IPS-15b (cell line): ENCODE measurements around the gene ILDR1.

Source experiments
- H3K27me3 ChIP-seq: one replicate; pipeline ENCODE4 v1.6.1; 2013; ENCODE audit warnings: low read length; ENCODE audit not compliant: control insufficient read depth, insufficient read depth
- H3K36me3 ChIP-seq: one replicate; pipeline ENCODE4 v1.6.1; 2013; ENCODE audit warnings: low read length; ENCODE audit not compliant: control insufficient read depth, insufficient read depth
- H3K4me1 ChIP-seq: one replicate; pipeline ENCODE4 v1.6.1; 2013; ENCODE audit warnings: mild to moderate bottlenecking, low read length; ENCODE audit not compliant: control insufficient read depth, insufficient read depth
- H3K4me3 ChIP-seq: one replicate; pipeline ENCODE4 v1.5.1; 2013; ENCODE audit warnings: low read depth, low read length
- H3K9ac ChIP-seq: one replicate; pipeline ENCODE4 v1.6.1; 2013; ENCODE audit warnings: low read depth, mild to moderate bottlenecking, low read length
- H3K9me3 ChIP-seq: one replicate; pipeline ENCODE4 v1.6.1; 2013; ENCODE audit warnings: mild to moderate bottlenecking, low read length; ENCODE audit not compliant: control insufficient read depth, insufficient read depth

Gene ILDR1

GRCh38 chr3:122013448-122013925 is 8.6 kb downstream of the ILDR1 start:
- no peaks in the 10 kb centered on the region for H3K9me3 ChIP-seq
- no peaks in the 10 kb centered on the region for H3K36me3 ChIP-seq
- H3K4me1 ChIP-seq: no peaks in the 10 kb centered on the region
- H3K4me3 ChIP-seq: no peak overlapping the region
- H3K9ac ChIP-seq: no peak overlapping the region
- H3K27me3 ChIP-seq: no peaks in the 10 kb centered on the region

DNA sequence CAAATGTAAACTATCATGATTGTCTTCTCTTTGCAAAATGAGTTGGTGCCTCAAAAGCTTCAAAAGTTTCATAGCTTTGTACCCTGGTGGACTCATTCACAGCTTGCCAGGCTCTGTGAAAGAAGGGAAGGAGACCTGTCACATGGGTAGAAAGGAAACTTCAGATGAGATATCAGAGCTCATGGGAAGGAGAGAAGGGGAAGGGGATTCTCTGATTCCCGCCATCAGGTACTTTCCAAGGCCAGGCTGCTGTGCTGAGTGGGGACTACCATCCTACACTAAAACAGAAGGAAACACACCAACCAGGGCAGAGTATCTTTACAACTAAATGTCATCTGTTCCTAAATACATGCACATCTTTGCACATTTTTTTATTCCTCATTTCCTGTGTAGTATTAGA is 9.2 kb downstream of the ILDR1 start:
- Histone ChIP-seq H3K4me3 (no peak overlapping the region), H3K9ac (no peak overlapping the region), H3K9me3 (no peaks in the 10 kb centered on the region), H3K27me3 (no peaks in the 10 kb centered on the region), H3K36me3 (no peaks in the 10 kb centered on the region), H3K4me1 (no peaks in the 10 kb centered on the region)

DNA sequence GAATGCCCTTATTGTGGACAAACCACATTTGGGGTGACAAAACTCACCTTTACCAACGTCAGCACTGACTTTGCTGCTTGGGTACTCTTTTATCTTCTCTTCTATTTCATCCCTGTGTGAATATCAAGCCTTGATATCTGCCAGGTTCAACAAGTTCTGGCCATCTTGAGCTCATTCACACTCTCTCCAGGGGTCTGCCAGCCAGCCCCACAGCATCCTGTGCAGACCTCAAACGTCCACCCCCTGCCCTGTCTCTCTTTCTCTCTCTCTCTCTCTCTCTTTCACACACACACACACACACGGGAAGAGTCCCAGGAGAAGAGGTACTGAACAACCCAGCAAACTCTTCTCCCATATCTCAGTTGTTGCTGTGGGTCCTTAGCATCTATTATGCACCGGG is 10.7 kb downstream of the ILDR1 start:
- Histone ChIP-seq H3K4me1 (no peaks in the 10 kb centered on the region), H3K9me3 (no peaks in the 10 kb centered on the region), H3K9ac (no peak overlapping the region)

DNA sequence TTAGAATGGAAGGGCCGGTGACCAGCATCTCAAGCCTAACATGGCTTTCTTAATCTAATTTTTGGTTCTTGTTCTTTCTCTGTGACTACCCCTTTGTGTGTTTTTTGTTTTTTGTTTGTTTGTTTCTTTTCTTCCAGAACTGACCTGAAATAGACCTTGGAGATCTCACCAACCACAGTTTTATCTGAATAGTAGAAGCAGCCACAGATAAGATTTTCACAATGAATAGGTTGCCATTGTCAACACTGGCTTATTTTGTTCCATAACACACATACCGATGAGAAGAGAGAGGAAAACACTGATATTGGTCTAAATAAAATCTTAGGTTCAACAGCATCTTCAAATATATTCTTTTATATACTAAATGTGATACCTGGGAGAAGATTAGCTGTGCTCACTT is 11.5 kb downstream of the ILDR1 start:
- no peak overlapping the region for H3K9ac ChIP-seq
- H3K27me3 ChIP-seq: no peaks in the 10 kb centered on the region
- H3K4me3 ChIP-seq: no peak overlapping the region
- H3K36me3 ChIP-seq: no peaks in the 10 kb centered on the region
- peaks cover under 1% of the 10 kb centered on the region for H3K4me1 ChIP-seq
- H3K9me3 ChIP-seq: no peaks in the 10 kb centered on the region

More for the DNA sequence above, 10.7 kb downstream of the ILDR1 start:
- no peaks in the 10 kb centered on the region for H3K36me3 ChIP-seq
- H3K27me3 ChIP-seq: no peaks in the 10 kb centered on the region
- H3K4me3 ChIP-seq: no peak overlapping the region

DNA sequence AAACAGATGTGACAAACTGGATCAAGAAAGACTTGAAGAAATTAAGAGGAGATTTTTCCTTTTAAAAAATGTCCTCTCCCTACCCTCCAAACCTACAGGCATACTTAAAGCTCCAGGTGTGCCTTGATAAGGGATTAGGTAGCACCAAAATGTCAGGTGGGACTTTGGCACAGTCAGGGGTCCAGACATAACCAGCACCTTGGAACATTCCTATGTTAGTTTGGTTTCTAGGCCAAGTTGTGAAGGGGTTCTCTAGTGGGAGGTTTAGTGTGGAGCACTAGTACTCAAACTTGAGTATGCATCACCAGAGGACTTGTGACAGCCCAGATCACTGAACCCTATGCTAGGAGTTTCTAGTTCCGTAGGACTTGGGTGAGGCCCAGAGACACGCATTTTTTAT is 13.9 kb downstream of the ILDR1 start:
- H3K4me1 ChIP-seq: peaks cover 12% of the 10 kb centered on the region
- no peaks in the 10 kb centered on the region for H3K27me3 ChIP-seq
- no peak overlapping the region for H3K9ac ChIP-seq
- no peaks in the 10 kb centered on the region for H3K36me3 ChIP-seq
- no peak overlapping the region for H3K4me3 ChIP-seq
- H3K9me3 ChIP-seq: no peaks in the 10 kb centered on the region

- H3K36me3 ChIP-seq: no peaks in the 10 kb centered on the region
- H3K4me1 ChIP-seq: peaks cover 16% of the 10 kb centered on the region
These were observed 15.8 kb downstream of the ILDR1 start for GRCh38 chr3:122006267-122006666.

DNA sequence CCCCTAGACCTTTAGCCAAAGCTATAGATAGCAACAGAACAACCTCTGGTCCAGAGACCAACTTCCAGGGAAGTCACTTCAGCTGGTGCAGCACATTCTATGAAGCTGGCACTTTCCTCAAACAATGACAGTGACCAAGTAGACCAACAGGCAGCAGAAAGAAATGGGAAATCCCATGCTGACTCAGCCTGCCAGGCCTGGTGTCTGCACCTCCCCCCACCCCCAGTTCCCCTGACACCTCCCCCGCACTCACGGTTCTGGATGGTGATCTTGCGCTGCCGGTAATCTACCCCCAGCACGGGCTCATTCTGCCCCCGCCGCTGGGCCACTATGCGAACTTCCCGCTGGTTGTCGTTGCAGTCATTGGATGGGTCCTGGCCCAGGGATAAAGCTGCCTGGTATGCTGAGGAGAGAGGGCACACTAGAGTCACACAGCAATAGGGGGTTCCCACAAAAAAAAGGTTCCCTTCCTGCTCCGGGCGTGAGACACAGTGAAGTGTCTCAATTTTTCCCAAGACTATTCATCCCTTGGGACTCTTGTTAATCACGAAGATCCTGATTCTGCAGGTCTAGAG is 17.0 kb downstream of the ILDR1 start:
- Histone ChIP-seq H3K27me3 (no peaks in the 10 kb centered on the region), H3K4me1 (peaks cover 23% of the 10 kb centered on the region), H3K9ac (no peak overlapping the region), H3K36me3 (no peaks in the 10 kb centered on the region), H3K4me3 (no peak overlapping the region), H3K9me3 (no peaks in the 10 kb centered on the region)

More at GRCh38 chr3:122006267-122006666, 15.8 kb downstream of the ILDR1 start:
- no peaks in the 10 kb centered on the region for H3K27me3 ChIP-seq
- H3K4me3 ChIP-seq: no peak overlapping the region
- no peaks in the 10 kb centered on the region for H3K9me3 ChIP-seq
- H3K9ac ChIP-seq: no peak overlapping the region

- H3K27me3 ChIP-seq: no peaks in the 10 kb centered on the region
- H3K4me1 ChIP-seq: peaks cover 23% of the 10 kb centered on the region
- H3K9me3 ChIP-seq: no peaks in the 10 kb centered on the region
- H3K36me3 ChIP-seq: no peaks in the 10 kb centered on the region
- H3K9ac ChIP-seq: no peak overlapping the region
- H3K4me3 ChIP-seq: no peak overlapping the region
These were observed 17.9 kb downstream of the ILDR1 start for GRCh38 chr3:122004107-122004506.

- Histone ChIP-seq H3K4me1 (peaks cover 23% of the 10 kb centered on the region), H3K27me3 (no peaks in the 10 kb centered on the region), H3K9me3 (no peaks in the 10 kb centered on the region), H3K9ac (no peak overlapping the region), H3K36me3 (no peaks in the 10 kb centered on the region), H3K4me3 (no peak overlapping the region)
These were observed 18.4 kb downstream of the ILDR1 start for GRCh38 chr3:122003606-122004005.

GRCh38 chr3:122003112-122003511 is 18.9 kb downstream of the ILDR1 start:
- H3K4me1 ChIP-seq: peaks cover 23% of the 10 kb centered on the region
- no peak overlapping the region for H3K4me3 ChIP-seq
- no peaks in the 10 kb centered on the region for H3K27me3 ChIP-seq
- no peak overlapping the region for H3K9ac ChIP-seq
- H3K9me3 ChIP-seq: no peaks in the 10 kb centered on the region
- no peaks in the 10 kb centered on the region for H3K36me3 ChIP-seq

- H3K27me3 ChIP-seq: no peaks in the 10 kb centered on the region
- no peaks in the 10 kb centered on the region for H3K9me3 ChIP-seq
- H3K9ac ChIP-seq: no peak overlapping the region
- no peak overlapping the region for H3K4me3 ChIP-seq
- no peaks in the 10 kb centered on the region for H3K36me3 ChIP-seq
- peaks cover 23% of the 10 kb centered on the region for H3K4me1 ChIP-seq
These were observed 19.4 kb downstream of the ILDR1 start for GRCh38 chr3:122002611-122003010.

DNA sequence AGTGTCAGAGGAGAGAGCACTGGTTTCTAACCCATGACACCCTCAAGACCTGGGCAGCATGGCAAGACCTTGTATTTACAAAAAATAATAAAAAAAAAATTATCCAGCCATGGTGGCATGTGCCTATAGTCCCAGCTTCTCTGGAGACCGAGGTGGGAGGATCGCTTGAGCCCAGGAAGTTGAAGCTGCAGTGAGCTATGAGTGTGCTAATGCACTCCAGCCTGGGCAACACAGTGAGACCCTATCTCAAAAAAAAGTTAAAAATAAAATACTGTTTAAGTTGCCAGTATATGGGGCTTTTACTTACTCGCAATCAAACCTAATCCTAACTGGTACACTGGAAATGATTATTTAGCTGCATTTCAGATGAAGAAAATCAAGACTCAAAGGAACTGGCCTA is 20.2 kb downstream of the ILDR1 start:
- no peak overlapping the region for H3K9ac ChIP-seq
- H3K9me3 ChIP-seq: no peaks in the 10 kb centered on the region
- no peak overlapping the region for H3K4me3 ChIP-seq
- H3K4me1 ChIP-seq: peaks cover 23% of the 10 kb centered on the region
- no peaks in the 10 kb centered on the region for H3K36me3 ChIP-seq
- H3K27me3 ChIP-seq: no peaks in the 10 kb centered on the region
